NCI-H748 (cell line): ENCODE measurements around the gene TUT7.
"Not testable (repeated sequence)": the region's sequence is repeated elsewhere in the genome, so short reads cannot be mapped to it uniquely, and the experiment has no call there.

ENCODE experiments used
- DNase-seq: peaks from one replicate; lab custom pipeline; 2025; ENCODE audit not compliant: unreplicated experiment; lab: John Stamatoyannopoulos, UW

TUT7 gene

GRCh38 chr9:86349271-86349670 is 4.9 kb downstream of the TUT7 start:
- DNase-seq = no peak

DNA sequence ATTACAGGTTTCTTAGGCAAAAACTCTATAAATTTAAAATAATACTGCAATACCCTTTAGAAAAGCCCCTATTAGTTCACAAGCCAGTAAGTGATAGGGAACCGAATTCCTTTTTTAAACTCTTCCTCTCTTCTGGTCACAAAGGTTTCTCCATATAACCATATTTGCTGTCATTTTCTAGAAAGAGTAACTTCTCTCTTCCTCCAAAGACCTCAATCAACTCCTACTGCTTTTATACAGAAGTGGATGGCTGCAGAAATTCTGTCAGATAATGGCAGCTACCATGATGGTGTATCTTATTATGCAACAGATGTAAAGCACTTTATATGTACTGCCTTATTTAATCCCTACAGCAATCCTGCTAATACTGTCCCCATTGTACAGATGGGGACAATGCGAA is 6.2 kb downstream of the TUT7 start:
- no peak for DNase-seq

GRCh38 chr9:86344818-86345217 is 9.4 kb downstream of the TUT7 start:
- DNase-seq = no peak

GRCh38 chr9:86342269-86342668 is 11.9 kb downstream of the TUT7 start:
- no peak for DNase-seq

DNA sequence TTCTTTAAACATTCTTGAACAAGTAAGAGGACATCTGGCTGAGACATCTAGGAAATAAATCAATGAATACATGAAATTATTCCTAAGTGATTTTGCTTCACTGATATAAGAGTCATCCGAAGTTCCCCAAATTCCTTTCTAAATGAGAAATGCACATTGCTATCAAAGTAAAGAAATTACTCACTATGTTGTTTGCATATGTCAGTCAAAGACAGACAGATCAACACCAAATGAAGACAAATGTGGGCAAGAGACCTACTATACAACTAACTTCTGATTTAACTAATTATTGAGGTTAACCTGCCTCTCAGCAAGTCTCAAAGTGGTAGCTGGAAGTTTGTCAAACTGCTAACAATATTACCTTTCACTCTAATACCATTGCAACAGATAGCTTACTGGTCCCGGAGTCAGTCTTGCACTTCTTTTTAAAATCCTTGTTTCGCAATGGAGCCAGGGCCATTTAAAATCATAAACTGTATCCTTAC is 13.2 kb downstream of the TUT7 start:
- no peak for DNase-seq

DNA sequence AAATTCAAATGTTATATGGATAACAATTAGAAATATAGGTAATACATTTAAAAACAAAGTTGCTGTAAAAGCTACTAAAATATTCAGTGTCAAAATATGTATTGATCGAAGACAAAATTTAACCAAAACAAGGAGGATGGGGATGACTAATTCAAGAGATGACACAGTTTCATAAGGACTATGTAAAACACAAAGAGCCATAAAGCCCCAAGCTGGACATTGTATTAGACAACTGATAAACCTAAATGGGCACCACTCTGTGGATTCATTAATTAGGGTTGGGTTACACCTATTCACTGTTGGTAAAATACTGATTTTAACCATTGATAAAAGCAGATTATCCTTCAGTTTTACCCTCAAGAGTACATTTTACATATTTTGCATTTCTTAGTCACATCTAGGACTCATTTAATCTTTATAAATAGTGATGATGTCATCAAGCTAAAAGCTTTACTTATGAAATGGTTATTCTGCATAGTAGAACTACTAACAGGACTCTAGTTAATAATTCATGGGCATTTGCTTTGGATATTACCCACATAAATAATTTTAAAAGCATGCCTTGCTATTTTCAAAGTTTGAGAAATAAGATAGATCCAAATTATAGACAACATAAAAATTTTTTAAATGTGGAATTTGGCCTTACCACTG is 13.7 kb downstream of the TUT7 start:
- DNase-seq = no peak

DNA sequence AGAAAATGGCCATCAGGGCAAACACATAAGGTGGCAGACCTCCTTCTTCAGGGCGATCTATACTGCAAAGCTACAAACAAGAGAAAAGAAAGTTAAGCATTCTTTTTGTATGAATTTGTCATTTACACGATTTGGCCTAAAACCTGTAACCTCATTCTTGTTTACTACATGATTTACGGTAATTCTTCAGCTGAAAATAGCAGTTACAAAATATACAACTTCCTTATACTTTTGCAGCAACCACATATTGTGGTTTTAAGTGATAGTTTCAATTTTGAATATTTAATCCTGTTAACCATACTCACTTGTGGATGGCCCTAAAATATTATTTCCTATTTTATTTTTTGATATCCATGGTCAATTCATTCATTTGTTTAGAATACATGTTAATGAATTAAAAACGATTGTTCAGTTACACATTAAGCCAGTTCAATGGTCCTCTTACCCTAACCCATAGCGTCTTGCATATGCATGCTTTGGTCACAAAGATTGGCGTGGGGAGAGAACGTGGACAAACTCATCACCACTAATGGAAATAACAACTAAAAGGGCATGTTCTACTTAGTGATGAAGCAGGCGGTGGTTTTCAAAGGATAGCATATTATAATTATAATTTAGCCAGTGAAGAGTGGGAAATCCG is 16.6 kb downstream of the TUT7 start:
- no peak for DNase-seq

GRCh38 chr9:86336058-86336457 is 18.2 kb downstream of the TUT7 start:
- DNase-seq = no peak

GRCh38 chr9:86333651-86334050 is 20.6 kb downstream of the TUT7 start:
- DNase-seq = no peak

GRCh38 chr9:86330186-86330585 is 24.0 kb downstream of the TUT7 start:
- DNase-seq = no peak

DNA sequence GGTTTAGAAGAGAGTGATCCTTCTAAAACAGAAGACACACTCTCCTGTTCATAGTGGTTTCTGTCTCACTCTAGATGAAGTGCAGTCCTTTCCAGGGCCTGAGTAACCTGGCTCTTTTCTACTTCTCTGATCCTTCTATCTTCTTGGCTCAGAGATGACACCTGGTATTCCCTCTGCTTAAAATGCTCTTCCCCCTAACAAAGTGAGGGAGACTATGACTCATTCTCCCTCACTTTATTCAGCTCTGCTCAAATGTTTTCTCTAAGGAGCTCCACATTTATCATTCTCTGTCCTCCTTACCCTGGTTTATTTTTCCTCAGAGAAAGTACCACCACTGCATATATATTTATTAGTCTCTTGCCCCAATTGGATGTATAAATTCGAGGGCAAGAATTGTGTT is 24.6 kb downstream of the TUT7 start:
- DNase-seq = no peak

GRCh38 chr9:86328156-86328555 is 26.1 kb downstream of the TUT7 start:
- no peak for DNase-seq

DNA sequence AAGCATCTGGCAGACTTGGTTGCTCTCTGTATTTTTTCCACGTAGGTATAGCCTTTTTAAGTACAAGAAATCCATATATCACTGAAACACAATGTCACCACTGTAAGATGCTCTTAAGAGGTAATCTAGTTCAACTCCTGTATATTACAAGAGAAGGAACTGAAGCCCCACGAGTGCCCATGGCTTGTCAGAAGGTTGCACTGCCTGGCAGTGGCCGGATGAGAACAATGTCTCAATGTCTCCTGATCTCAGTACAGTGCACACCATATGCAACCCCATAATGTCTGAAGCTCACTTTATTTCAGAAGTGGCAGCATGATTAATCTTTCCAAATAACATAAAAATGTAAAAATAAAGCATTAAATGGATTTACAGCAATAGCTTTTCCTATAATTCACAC is 27.7 kb downstream of the TUT7 start:
- DNase-seq = no peak

DNA sequence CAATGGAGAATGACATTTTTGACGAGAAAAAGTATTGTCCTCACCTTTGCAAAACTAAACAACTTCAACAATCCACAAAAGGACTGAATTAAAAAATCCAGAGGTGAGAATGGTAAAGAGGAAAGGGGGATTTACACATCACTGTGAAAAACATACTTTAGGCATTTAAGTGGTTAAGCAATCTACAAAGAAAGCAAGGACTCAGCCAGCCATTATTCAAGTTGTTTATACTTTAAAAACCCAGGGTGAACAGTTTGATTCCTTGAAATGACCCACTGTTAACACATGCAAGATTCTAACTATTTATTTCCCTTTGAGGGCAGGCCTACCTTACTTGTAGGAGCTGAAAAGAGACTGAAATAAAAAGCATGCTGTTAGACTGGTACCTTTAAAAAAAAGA is 29.3 kb downstream of the TUT7 start:
- no peak for DNase-seq

- DNase-seq = no peak
Measured at GRCh38 chr9:86324308-86324707, 29.9 kb downstream of the TUT7 start.

DNA sequence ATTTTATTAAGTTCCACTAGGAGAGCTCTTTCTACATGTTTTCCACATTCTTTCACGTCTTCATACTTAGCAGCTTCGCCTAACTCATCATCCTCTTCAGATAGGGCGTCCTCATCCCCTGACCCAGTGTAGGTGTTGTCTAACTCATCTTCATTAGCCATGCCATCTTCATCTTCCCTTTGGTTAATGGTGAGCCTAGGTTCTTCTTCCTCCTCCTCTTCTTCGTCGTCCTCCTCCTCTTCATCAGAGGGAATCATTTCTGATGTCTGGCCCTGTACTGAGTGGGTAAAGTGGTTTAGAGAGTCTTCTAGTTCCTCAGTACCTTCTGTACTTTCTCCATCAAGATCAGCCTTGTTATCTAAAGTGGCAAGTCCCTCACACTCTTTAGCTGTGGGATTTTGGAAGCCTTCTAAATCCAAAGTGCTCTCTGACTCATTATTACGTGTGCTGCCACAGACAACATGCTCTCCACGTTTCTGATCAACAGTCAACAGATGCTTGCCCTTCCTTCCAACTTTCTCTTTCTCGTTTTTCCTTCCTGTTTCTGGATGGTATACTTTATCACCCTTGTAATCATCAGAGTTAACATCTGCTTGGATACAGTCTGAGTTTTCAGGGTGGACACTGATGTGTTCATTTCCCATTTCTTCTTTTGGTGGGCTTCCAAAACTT is 31.1 kb downstream of the TUT7 start:
- no peak for DNase-seq

DNA sequence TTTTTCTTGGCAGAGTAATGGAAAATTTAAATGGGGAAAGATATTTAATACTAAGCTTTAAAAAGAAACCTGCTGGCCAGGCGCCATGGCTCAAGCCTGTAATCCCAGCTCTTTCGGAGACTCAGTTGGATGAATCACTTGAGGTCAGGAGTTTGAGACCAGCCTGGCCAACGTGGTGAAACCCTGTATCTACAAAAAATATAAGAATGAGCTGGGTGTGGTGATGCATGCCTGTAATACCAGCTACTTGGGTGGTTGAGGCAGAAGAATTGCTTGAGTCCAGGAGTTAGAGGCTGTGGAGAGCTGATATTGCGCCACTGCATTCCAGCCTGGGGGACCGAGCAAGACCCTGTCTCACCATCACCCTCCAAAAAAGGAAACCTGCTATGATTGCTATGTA is 32.8 kb downstream of the TUT7 start:
- DNase-seq = no peak

GRCh38 chr9:86318187-86318586 is 36.0 kb downstream of the TUT7 start:
- no peak for DNase-seq

DNA sequence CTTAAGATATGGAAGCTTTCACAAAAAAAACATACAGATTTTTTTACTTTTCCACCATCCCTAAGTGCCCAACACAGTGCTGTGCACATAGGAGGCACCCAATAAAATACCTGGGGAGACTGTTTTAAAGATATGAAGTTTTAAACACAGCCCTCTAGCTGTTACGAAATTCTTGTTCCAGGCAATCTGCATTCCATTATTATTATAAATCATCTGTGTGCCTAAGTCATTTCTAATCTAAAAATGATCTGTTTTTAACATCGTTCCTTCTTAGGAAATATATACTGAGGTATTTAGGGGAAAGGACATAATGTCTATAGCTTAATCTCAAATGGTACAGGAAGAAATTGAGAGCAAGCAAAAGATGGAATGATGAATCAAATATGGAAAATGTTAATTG is 39.1 kb downstream of the TUT7 start:
- DNase-seq = no peak

DNA sequence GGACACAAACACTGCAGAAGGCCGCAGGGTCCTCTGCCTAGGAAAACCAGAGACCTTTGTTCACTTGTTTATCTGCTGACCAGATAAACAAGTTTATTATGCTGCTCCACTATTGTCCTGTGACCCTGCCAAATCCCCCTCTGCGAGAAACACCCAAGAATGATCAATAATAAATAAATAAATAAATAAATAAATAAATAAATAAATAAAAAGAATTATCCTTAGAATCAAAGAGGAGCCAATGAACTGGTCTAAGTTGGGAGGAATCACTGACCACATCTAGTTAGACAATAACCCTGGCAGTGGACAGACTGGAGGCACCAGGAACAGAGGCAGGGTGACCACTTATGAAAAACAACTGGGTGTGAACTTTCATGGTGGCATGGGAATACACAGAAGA is 41.3 kb downstream of the TUT7 start:
- not testable (repeated sequence) for DNase-seq

- DNase-seq = no peak
Measured at GRCh38 chr9:86308687-86309086, 45.5 kb downstream of the TUT7 start.

- DNase-seq = no peak
Measured at GRCh38 chr9:86304236-86304730, 49.9 kb downstream of the TUT7 start.
